IMR-90 (cell line): ENCODE results near the gene VTCN1. TPM values are rescaled to one million over a fixed set of nuclear protein-coding genes. Genes with fewer than 3 reads are reported as not detected.

Source experiments
- ATAC-seq: fragments of 200-7000 bp; cut with Tn5 transposase; 2 replicates; pipeline ENCODE4 v1.9.1; 2020; ENCODE audit warnings: low read depth, mild to moderate bottlenecking, moderate library complexity
- BruUV-seq: library from RNA; stranded (reverse); fragments of 400-500 nt; replicated peaks from 2 replicates; lab custom pipeline; 2021; lab: Mats Ljungman, UMichigan
- CTCF ChIA-PET: fragments of 300-600 bp; formaldehyde crosslinking; extraction: SDS; loops from one replicate; lab custom pipeline; 2021; ENCODE audit warnings: antibody characterized with exemption; lab: Yijun Ruan, JAX
- POLR2A ChIA-PET: fragments of 300-600 bp; sonication (Branson Sonifier 250); formaldehyde crosslinking; loops from one replicate; lab custom pipeline; 2022; ENCODE audit warnings: antibody characterized with exemption; ENCODE audit not compliant: unreplicated experiment; lab: Charles Lee
- DNase-seq: peaks from one replicate; pipeline ENCODE4 v3.0.0; 2013
- H2AFZ ChIP-seq: replicated peaks from 2 replicates; pipeline ENCODE3; 2013; ENCODE audit warnings: low read length, mild to moderate bottlenecking; ENCODE audit not compliant: poor library complexity
- H2AK5ac ChIP-seq: 2 replicates; pipeline ENCODE4 v1.6.1; 2013; ENCODE audit warnings: low read depth, low read length, inconsistent platforms
- H2AK9ac ChIP-seq: replicated peaks from 2 replicates; pipeline ENCODE3; 2013; ENCODE audit warnings: mild to moderate bottlenecking, low read depth, low read length, moderate library complexity; ENCODE audit not compliant: poor library complexity
- H2BK120ac ChIP-seq: 2 replicates; pipeline ENCODE4 v1.6.1; 2013; ENCODE audit warnings: low read depth, low read length, inconsistent platforms
- H2BK15ac ChIP-seq: 3 replicates; pipeline ENCODE4 v1.6.1; 2013; ENCODE audit warnings: low read depth, low read length, inconsistent platforms
- H2BK20ac ChIP-seq: 2 replicates; pipeline ENCODE4 v1.6.1; 2013; ENCODE audit warnings: low read depth, mild to moderate bottlenecking, inconsistent platforms, low read length, moderate library complexity
- H2BK5ac ChIP-seq: 2 replicates; pipeline ENCODE4 v1.6.1; 2013; ENCODE audit warnings: mild to moderate bottlenecking, low read depth, low read length, inconsistent platforms; ENCODE audit not compliant: poor library complexity, severe bottlenecking
- H3K14ac ChIP-seq: replicated peaks from 2 replicates; pipeline ENCODE4 v1.6.1; 2013; ENCODE audit warnings: low read depth, low read length, inconsistent platforms
- H3K18ac ChIP-seq: 2 replicates; pipeline ENCODE4 v1.6.1; 2013; ENCODE audit warnings: low read depth, low read length, control low read depth
- H3K23ac ChIP-seq: 2 replicates; pipeline ENCODE4 v1.6.1; 2013; ENCODE audit warnings: low read depth, low read length, inconsistent platforms
- H3K27ac ChIP-seq: 2 replicates; pipeline ENCODE4 v1.5.1; 2013; ENCODE audit warnings: mild to moderate bottlenecking, control low read depth, low read length; ENCODE audit not compliant: insufficient read depth
- H3K27me3 ChIP-seq: 2 replicates; pipeline ENCODE4 v1.6.1; 2013; ENCODE audit warnings: low read length; ENCODE audit not compliant: control insufficient read depth, insufficient read depth
- H3K36me3 ChIP-seq: 2 replicates; pipeline ENCODE4 v1.6.1; 2013; ENCODE audit warnings: low read length, mixed read lengths; ENCODE audit not compliant: control insufficient read depth, insufficient read depth
- H3K4ac ChIP-seq: 2 replicates; pipeline ENCODE4 v1.6.1; 2013; ENCODE audit warnings: low read depth, low read length, inconsistent platforms
- H3K4me1 ChIP-seq: 2 replicates; pipeline ENCODE4 v1.6.1; 2013; ENCODE audit warnings: low read length, mixed read lengths; ENCODE audit not compliant: control insufficient read depth, insufficient read depth
- H3K4me2 ChIP-seq: 2 replicates; pipeline ENCODE4 v1.6.1; 2013; ENCODE audit warnings: low read depth, mild to moderate bottlenecking, control low read depth, low read length, moderate library complexity
- H3K4me3 ChIP-seq: 2 replicates; pipeline ENCODE4 v1.5.1; 2013; ENCODE audit warnings: low read depth, mild to moderate bottlenecking, control low read depth, low read length, moderate library complexity; ENCODE audit not compliant: insufficient read depth
- H3K56ac ChIP-seq: 2 replicates; pipeline ENCODE4 v1.6.1; 2013; ENCODE audit warnings: low read length, inconsistent platforms; ENCODE audit not compliant: insufficient read depth; ENCODE audit errors: extremely low read depth
- H3K79me1 ChIP-seq, 2 experiments: 2 replicates each; pipeline ENCODE4 v1.6.1; 2013; ENCODE audit warnings: low read length in 2 of 2, inconsistent platforms in 1 of 2, low read depth in 1 of 2
- H3K9ac ChIP-seq: 2 replicates; pipeline ENCODE4 v1.6.1; 2013; ENCODE audit warnings: low read depth, low read length, control low read depth
- H3K9me1 ChIP-seq: 2 replicates; pipeline ENCODE4 v1.6.1; 2013; ENCODE audit warnings: low read length, inconsistent platforms; ENCODE audit not compliant: insufficient read depth
- H3K9me3 ChIP-seq: 2 replicates; pipeline ENCODE4 v1.6.1; 2013; ENCODE audit warnings: low read length; ENCODE audit not compliant: control insufficient read depth, insufficient read depth
- H4K20me1 ChIP-seq: 2 replicates; pipeline ENCODE4 v1.6.1; 2013; ENCODE audit warnings: low read length, inconsistent platforms; ENCODE audit not compliant: insufficient read depth
- H4K5ac ChIP-seq: 2 replicates; pipeline ENCODE4 v1.6.1; 2013; ENCODE audit warnings: mild to moderate bottlenecking, low read depth, low read length, control low read depth
- H4K8ac ChIP-seq, 2 experiments: 2 replicates each; pipeline ENCODE4 v1.6.1; 2013; ENCODE audit warnings: low read depth in 2 of 2, low read length in 2 of 2, control low read depth in 1 of 2, inconsistent platforms in 1 of 2
- H4K91ac ChIP-seq: 2 replicates; pipeline ENCODE4 v1.6.1; 2013; ENCODE audit warnings: low read depth, low read length, inconsistent platforms; ENCODE audit not compliant: insufficient read depth
- BHLHE40 ChIP-seq: fragments of 150-350 bp; IDR thresholded peaks from 2 replicates; pipeline ENCODE4 v1.6.1; 2016; ENCODE audit warnings: mild to moderate bottlenecking, low read depth, low read length
- MAZ ChIP-seq: IDR thresholded peaks from 2 replicates; pipeline ENCODE4 v1.6.1; 2012; ENCODE audit warnings: low read depth, mild to moderate bottlenecking, low read length, improper control_type of control experiment, moderate library complexity, borderline replicate concordance
- MXI1 ChIP-seq: IDR thresholded peaks from 2 replicates; pipeline ENCODE4 v1.6.1; 2012; ENCODE audit warnings: low read depth, mild to moderate bottlenecking, low read length, moderate library complexity, borderline replicate concordance
- SMC3 ChIP-seq: fragments of 150-350 bp; IDR thresholded peaks from 2 replicates; pipeline ENCODE4 v1.6.1; 2016; ENCODE audit warnings: low read depth, mild to moderate bottlenecking, antibody characterized with exemption, low read length, moderate library complexity
- USF2 ChIP-seq: fragments of 150-350 bp; IDR thresholded peaks from 2 replicates; pipeline ENCODE4 v1.6.1; 2017; ENCODE audit warnings: mild to moderate bottlenecking, antibody characterized with exemption, low read length, low read depth
- WGBS, 2 experiments: methylation state at CpG; one replicate each; pipeline versions ENCODE4 v1.1.5 to v1.1.7; 2013; ENCODE audit warnings: missing lambda C conversion rate in 2 of 2; ENCODE audit not compliant: insufficient read length in 1 of 2; ENCODE audit errors: extremely low coverage in 2 of 2; 5-methylcytosine and 5-hydroxymethylcytosine counted together
- dilution Hi-C: fragments of 300-500 bp; cut with HindIII; formaldehyde crosslinking; loops from one replicate; pipeline ENCODE4 v1.14.3; 2018; ENCODE audit warnings: low sequenced_read_pairs; ENCODE audit not compliant: unreplicated experiment
- in situ Hi-C: fragments of 300-500 bp; cut with MboI; formaldehyde crosslinking; loops from 3 replicates; pipeline ENCODE4 v1.14.3; 2019; ENCODE audit warnings: low sequenced_read_pairs, inconsistent platforms, mixed read lengths
- intact Hi-C: fragments of 100-400 bp; cut with micrococcal nuclease; formaldehyde crosslinking; loops from 2 replicates; pipeline ENCODE4 v1.10.0; 2022
- polyA plus RNA-seq, 3 experiments: library from polyadenylated mRNA; depleted of rRNA; stranded (reverse); fragments of >200 nt; gene quantifications; 2 replicates each; pipeline ENCODE4 v1.2.3, GENCODE V29; 2012; ENCODE audit warnings: low replicate concordance in 1 of 3
- total RNA-seq: library from RNA; depleted of rRNA; stranded (reverse); fragments of >200 nt; gene quantifications from 2 replicates; pipeline ENCODE4 v1.2.3, GENCODE V29; 2012
- TF ChIP-seq, protein P1 (sequence below): conservative IDR thresholded peaks from 2 replicates; pipeline ENCODE4 v1.5.1; 2012; ENCODE audit warnings: mild to moderate bottlenecking, low read depth, low read length, improper control_type of control experiment

VTCN1 gene
- total and polyA plus RNA-seq, 2 of the 4 experiments (the other 2 are of a cell fraction), result not detected

DNA sequence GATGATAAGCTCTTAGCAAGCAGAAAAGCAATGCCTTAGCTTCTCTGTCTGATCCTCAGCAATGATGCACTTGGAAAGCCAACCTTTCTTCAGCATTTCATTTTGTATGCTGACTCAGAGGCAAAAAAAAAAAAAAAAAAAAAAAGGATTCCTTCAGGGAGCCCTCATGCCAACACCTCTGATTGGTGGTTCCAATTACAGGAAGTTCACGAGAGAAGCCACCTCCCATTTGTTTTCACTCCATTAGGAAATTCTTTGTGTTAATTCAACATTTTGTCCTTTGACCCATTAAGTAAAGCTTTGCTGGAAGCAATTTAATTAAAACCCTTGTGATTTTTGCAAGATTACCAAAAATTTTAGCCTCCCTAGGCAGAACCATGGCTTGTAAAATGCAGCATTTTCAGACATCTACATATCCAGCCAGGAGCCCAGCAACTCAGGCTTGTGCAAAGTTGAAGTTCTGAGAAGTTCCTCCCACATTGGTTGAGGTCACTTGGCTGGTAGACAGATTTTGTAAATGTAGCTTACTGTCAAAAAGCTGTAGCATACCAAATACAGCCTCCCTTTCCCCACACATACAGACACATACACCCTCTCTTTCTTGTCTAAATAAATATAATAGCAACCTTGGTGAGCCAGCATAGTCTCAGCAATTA, 27.1 kb upstream of the VTCN1 start:
- Histone ChIP-seq H3K4me1 (no peaks in the 10 kb centered on the region; the same call in 1 of the 2 replicates), H4K20me1 (no peaks in the 10 kb centered on the region), H3K4me3 (no peak overlapping the region), H3K79me1 (no peaks in the 10 kb centered on the region), H3K14ac (no peak overlapping the region), H3K18ac (no peak overlapping the region), H4K91ac (no peak overlapping the region), H2BK20ac (no peak overlapping the region), H2AK5ac (no peak overlapping the region), H3K27me3 (peaks cover 1% of the 10 kb centered on the region; the same call in 1 of the 2 replicates), H3K4me2 (no peak overlapping the region), H2AFZ (no peak overlapping the region), H2BK15ac (no peak overlapping the region), H3K23ac (no peak overlapping the region), H2BK120ac (no peak overlapping the region), H3K27ac (no peak overlapping the region), H4K8ac (no peak overlapping the region), H3K9me1 (no peaks in the 10 kb centered on the region), H2BK5ac (no peak overlapping the region), H3K9me3 (no peaks in the 10 kb centered on the region), H3K9ac (no peak overlapping the region), H2AK9ac (no peak overlapping the region), H4K5ac (no peak overlapping the region), H3K36me3 (no peaks in the 10 kb centered on the region), H3K4ac (no peak overlapping the region), H3K56ac (no peak overlapping the region)
- ChIA-PET CTCF (no interaction called here), POLR2A (no interaction called here)
- DNase-seq (no peak), ATAC-seq (peak; percentile 53)
- intact Hi-C loops, result no loop called here
- in situ Hi-C loops, result no loop called here
- BruUV-seq, result no TSS peak
- no CpG with 5 or more reads among the region's 1 CpG for WGBS, 2 experiments
- dilution Hi-C loops, result no loop called here
- TF ChIP-seq MXI1 (no peak), SMC3 (no peak), MAZ (no peak), USF2 (no peak), BHLHE40 (no peak)
- TF ChIP-seq, protein P1, sequence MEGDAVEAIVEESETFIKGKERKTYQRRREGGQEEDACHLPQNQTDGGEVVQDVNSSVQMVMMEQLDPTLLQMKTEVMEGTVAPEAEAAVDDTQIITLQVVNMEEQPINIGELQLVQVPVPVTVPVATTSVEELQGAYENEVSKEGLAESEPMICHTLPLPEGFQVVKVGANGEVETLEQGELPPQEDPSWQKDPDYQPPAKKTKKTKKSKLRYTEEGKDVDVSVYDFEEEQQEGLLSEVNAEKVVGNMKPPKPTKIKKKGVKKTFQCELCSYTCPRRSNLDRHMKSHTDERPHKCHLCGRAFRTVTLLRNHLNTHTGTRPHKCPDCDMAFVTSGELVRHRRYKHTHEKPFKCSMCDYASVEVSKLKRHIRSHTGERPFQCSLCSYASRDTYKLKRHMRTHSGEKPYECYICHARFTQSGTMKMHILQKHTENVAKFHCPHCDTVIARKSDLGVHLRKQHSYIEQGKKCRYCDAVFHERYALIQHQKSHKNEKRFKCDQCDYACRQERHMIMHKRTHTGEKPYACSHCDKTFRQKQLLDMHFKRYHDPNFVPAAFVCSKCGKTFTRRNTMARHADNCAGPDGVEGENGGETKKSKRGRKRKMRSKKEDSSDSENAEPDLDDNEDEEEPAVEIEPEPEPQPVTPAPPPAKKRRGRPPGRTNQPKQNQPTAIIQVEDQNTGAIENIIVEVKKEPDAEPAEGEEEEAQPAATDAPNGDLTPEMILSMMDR, result no peak
